HepG2 (cell line): ENCODE data around the gene SSTR5. TPM values are rescaled to one million over a fixed set of nuclear protein-coding genes. Genes with fewer than 3 reads are reported as not detected.

Experiments used
- ADNP ChIP-seq: sonication (generic); formaldehyde crosslinking; IDR thresholded peaks from 2 replicates; pipeline ENCODE4 v1.4.0; 2020; ENCODE audit warnings: missing genetic modification reagents
- ATF3 ChIP-seq: sonication (generic); formaldehyde crosslinking; IDR thresholded peaks from 2 replicates; pipeline ENCODE4 v1.4.0; 2020; ENCODE audit warnings: missing genetic modification reagents
- ELK4 ChIP-seq: sonication (generic); formaldehyde crosslinking; IDR thresholded peaks from 2 replicates; pipeline ENCODE4 v1.9.0; 2021; ENCODE audit warnings: missing genetic modification reagents, borderline replicate concordance
- GMEB1 ChIP-seq: sonication (generic); formaldehyde crosslinking; IDR thresholded peaks from 2 replicates; pipeline ENCODE4 v1.5.1; 2020; ENCODE audit warnings: missing genetic modification reagents, mild to moderate bottlenecking, borderline replicate concordance
- GZF1 ChIP-seq: sonication (generic); formaldehyde crosslinking; IDR thresholded peaks from 2 replicates; pipeline ENCODE4 v1.5.1; 2020; ENCODE audit warnings: mild to moderate bottlenecking, missing genetic modification reagents
- TARDBP ChIP-seq: sonication (generic); formaldehyde crosslinking; IDR thresholded peaks from 2 replicates; pipeline ENCODE4 v1.8.0; 2022; ENCODE audit warnings: mild to moderate bottlenecking, missing genetic modification reagents
- ZBTB7A ChIP-seq: sonication (generic); formaldehyde crosslinking; IDR thresholded peaks from 2 replicates; pipeline ENCODE4 v1.8.0; 2022; ENCODE audit warnings: mild to moderate bottlenecking, missing genetic modification reagents
- polyA plus RNA-seq, 8 experiments: library from polyadenylated mRNA; depleted of rRNA in 3 of 8; stranded (reverse) in 7 of 8; unstranded in 1 of 8; fragments of >200 nt; fragmentation: Illumina TruSeq in 4 of 8; extraction: Trizol in 4 of 8; gene quantifications; 2 replicates each; pipeline versions ENCODE4 v1.2.1 to v1.2.3, GENCODE V29; 2011 to 2016; ENCODE audit warnings: low read depth in 4 of 8, missing spikeins in 1 of 8, mixed read lengths in 1 of 8; ENCODE audit not compliant: insufficient read depth in 1 of 8
- total RNA-seq, 5 experiments: library from RNA; depleted of rRNA; stranded (reverse); fragments of >200 nt; fragmentation: Illumina TruSeq; extraction: Trizol; gene quantifications; 2 replicates each; pipeline ENCODE4 v1.2.3, GENCODE V29; 2016; ENCODE audit warnings: low read depth in 1 of 5
- TF ChIP-seq, protein P1 (sequence below): sonication (generic); formaldehyde crosslinking; IDR thresholded peaks from 2 replicates; pipeline ENCODE4 v1.9.0; 2021; ENCODE audit warnings: mild to moderate bottlenecking, missing genetic modification reagents

SSTR5 gene
- total and polyA plus RNA-seq, 2 of the 13 experiments (the other 11 are each of a cell fraction or from before 2014, with no cell fraction given): 0.20 to 0.49 TPM

GRCh38 chr16:1082266-1082951 is 9.9 kb downstream of the SSTR5 start (continued):
- TF ChIP-seq ATF3 (CRISPR knock-in tag): peak; percentile 89
- TF ChIP-seq ZBTB7A (CRISPR knock-in tag): peak; percentile 99
- TF ChIP-seq TARDBP: peak; percentile 91
- TF ChIP-seq, protein P1, sequence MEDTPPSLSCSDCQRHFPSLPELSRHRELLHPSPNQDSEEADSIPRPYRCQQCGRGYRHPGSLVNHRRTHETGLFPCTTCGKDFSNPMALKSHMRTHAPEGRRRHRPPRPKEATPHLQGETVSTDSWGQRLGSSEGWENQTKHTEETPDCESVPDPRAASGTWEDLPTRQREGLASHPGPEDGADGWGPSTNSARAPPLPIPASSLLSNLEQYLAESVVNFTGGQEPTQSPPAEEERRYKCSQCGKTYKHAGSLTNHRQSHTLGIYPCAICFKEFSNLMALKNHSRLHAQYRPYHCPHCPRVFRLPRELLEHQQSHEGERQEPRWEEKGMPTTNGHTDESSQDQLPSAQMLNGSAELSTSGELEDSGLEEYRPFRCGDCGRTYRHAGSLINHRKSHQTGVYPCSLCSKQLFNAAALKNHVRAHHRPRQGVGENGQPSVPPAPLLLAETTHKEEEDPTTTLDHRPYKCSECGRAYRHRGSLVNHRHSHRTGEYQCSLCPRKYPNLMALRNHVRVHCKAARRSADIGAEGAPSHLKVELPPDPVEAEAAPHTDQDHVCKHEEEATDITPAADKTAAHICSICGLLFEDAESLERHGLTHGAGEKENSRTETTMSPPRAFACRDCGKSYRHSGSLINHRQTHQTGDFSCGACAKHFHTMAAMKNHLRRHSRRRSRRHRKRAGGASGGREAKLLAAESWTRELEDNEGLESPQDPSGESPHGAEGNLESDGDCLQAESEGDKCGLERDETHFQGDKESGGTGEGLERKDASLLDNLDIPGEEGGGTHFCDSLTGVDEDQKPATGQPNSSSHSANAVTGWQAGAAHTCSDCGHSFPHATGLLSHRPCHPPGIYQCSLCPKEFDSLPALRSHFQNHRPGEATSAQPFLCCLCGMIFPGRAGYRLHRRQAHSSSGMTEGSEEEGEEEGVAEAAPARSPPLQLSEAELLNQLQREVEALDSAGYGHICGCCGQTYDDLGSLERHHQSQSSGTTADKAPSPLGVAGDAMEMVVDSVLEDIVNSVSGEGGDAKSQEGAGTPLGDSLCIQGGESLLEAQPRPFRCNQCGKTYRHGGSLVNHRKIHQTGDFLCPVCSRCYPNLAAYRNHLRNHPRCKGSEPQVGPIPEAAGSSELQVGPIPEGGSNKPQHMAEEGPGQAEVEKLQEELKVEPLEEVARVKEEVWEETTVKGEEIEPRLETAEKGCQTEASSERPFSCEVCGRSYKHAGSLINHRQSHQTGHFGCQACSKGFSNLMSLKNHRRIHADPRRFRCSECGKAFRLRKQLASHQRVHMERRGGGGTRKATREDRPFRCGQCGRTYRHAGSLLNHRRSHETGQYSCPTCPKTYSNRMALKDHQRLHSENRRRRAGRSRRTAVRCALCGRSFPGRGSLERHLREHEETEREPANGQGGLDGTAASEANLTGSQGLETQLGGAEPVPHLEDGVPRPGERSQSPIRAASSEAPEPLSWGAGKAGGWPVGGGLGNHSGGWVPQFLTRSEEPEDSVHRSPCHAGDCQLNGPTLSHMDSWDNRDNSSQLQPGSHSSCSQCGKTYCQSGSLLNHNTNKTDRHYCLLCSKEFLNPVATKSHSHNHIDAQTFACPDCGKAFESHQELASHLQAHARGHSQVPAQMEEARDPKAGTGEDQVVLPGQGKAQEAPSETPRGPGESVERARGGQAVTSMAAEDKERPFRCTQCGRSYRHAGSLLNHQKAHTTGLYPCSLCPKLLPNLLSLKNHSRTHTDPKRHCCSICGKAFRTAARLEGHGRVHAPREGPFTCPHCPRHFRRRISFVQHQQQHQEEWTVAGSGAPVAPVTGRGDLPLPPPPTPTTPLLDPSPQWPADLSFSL (CRISPR knock-in tag): no peak
- TF ChIP-seq GZF1 (CRISPR knock-in tag): peak; percentile 93
- peak; percentile 84; the same call in 1 of the 2 replicates for TF ChIP-seq ELK4 (CRISPR knock-in tag)
- peak; percentile 63; the same call in 1 of the 2 replicates for TF ChIP-seq GMEB1 (CRISPR knock-in tag)
- TF ChIP-seq ADNP (CRISPR knock-in tag): peak; percentile 85
